ENCODE measurements around the gene SPSB4.

Gene SPSB4

GRCh38 chr3:141081141-141081795 is 30.1 kb downstream of the SPSB4 start:
- TF ChIP-seq CTCF (IDR thresholded peaks at IDR 0.05; ENCODE audit: low read depth, low read length), result no peak
- in situ Hi-C loops (cut with HindIII; ENCODE audit: low sequenced_read_pairs), result no loop called here
- no peak overlapping the region for H3K4me3 ChIP-seq (ENCODE audit: low read depth, low read length)
- no peak for DNase-seq (ENCODE audit: low read depth, low spot score)

- no peak for TF ChIP-seq CTCF (IDR thresholded peaks at IDR 0.05; ENCODE audit: low read depth, low read length)
- no peak for DNase-seq (ENCODE audit: low read depth, low spot score)
- H3K4me3 ChIP-seq (ENCODE audit: low read depth, low read length), result no peak overlapping the region
- in situ Hi-C loops (cut with HindIII; ENCODE audit: low sequenced_read_pairs), result no loop called here
Observed at GRCh38 chr3:141082064-141082463, 30.9 kb downstream of the SPSB4 start.

GRCh38 chr3:141083226-141083625 is 32.1 kb downstream of the SPSB4 start:
- in situ Hi-C loops (cut with HindIII; ENCODE audit: low sequenced_read_pairs), result no loop called here
- no peak for TF ChIP-seq CTCF (IDR thresholded peaks at IDR 0.05; ENCODE audit: low read depth, low read length)
- no peak overlapping the region for H3K4me3 ChIP-seq (ENCODE audit: low read depth, low read length)
- DNase-seq (ENCODE audit: low read depth, low spot score), result no peak

GRCh38 chr3:141083836-141084649 is 32.9 kb downstream of the SPSB4 start:
- in situ Hi-C loops (cut with HindIII; ENCODE audit: low sequenced_read_pairs), result no loop called here
- H3K4me3 ChIP-seq (ENCODE audit: low read depth, low read length), result no peak overlapping the region
- no peak for TF ChIP-seq CTCF (IDR thresholded peaks at IDR 0.05; ENCODE audit: low read depth, low read length)
- no peak for DNase-seq (ENCODE audit: low read depth, low spot score)

- DNase-seq (ENCODE audit: low read depth, low spot score), result no peak
- no peak overlapping the region for H3K4me3 ChIP-seq (ENCODE audit: low read depth, low read length)
- TF ChIP-seq CTCF (IDR thresholded peaks at IDR 0.05; ENCODE audit: low read depth, low read length), result no peak
- in situ Hi-C loops (cut with HindIII; ENCODE audit: low sequenced_read_pairs), result no loop called here
Observed at GRCh38 chr3:141085343-141086070, 34.4 kb downstream of the SPSB4 start.

- in situ Hi-C loops (cut with HindIII; ENCODE audit: low sequenced_read_pairs), result no loop called here
- no peak for DNase-seq (ENCODE audit: low read depth, low spot score)
- no peak for TF ChIP-seq CTCF (IDR thresholded peaks at IDR 0.05; ENCODE audit: low read depth, low read length)
- no peak overlapping the region for H3K4me3 ChIP-seq (ENCODE audit: low read depth, low read length)
Observed at GRCh38 chr3:141086188-141086587, 35.0 kb downstream of the SPSB4 start.

Data from astrocyte of the spinal cord (primary cell).